GM06990 (cell line): ENCODE data around the gene HOXC9.

Experiments used
- DNase-seq: peaks from one replicate; pipeline ENCODE4 v3.0.0-alpha.2; 2011; ENCODE audit not compliant: insufficient read length; ENCODE audit errors: extremely low read depth
- H3K27me3 ChIP-seq: replicated peaks from 2 replicates; pipeline ENCODE4 v1.6.0; 2011; ENCODE audit warnings: low read length; ENCODE audit not compliant: control insufficient read depth, insufficient read depth
- H3K36me3 ChIP-seq: 2 replicates; pipeline ENCODE4 v1.5.1; 2011; ENCODE audit warnings: low read length; ENCODE audit not compliant: control insufficient read depth, insufficient read depth
- H3K4me3 ChIP-seq: replicated peaks from 2 replicates; pipeline ENCODE4 v1.5.1; 2011; ENCODE audit warnings: low read depth, mild to moderate bottlenecking, control low read depth, low read length
- TF ChIP-seq, protein P1 (sequence below): IDR thresholded peaks from 2 replicates; pipeline ENCODE4 v1.5.1; 2011; ENCODE audit warnings: low read length, control low read depth, mild to moderate bottlenecking, inconsistent platforms; ENCODE audit not compliant: insufficient read depth, poor library complexity, severe bottlenecking

Gene HOXC9

GRCh38 chr12:54032627-54033100 lies 32.7 kb downstream of the HOXC9 start, which contains the start of gene HOXC5:
Gene HOXC5, plus strand, starts transcription at chr12:54033050. Its CDS starts 73 bp downstream, at chr12:54033123.
- DNase-seq, result no peak
- Histone ChIP-seq H3K4me3 (peak within 1 kb of the TSS; percentile 42), H3K27me3 (peaks cover 2% of the 10 kb centered on the region; the same call in 1 of the 2 replicates), H3K36me3 (no peaks in the 10 kb centered on the region)
- TF ChIP-seq, protein P1, sequence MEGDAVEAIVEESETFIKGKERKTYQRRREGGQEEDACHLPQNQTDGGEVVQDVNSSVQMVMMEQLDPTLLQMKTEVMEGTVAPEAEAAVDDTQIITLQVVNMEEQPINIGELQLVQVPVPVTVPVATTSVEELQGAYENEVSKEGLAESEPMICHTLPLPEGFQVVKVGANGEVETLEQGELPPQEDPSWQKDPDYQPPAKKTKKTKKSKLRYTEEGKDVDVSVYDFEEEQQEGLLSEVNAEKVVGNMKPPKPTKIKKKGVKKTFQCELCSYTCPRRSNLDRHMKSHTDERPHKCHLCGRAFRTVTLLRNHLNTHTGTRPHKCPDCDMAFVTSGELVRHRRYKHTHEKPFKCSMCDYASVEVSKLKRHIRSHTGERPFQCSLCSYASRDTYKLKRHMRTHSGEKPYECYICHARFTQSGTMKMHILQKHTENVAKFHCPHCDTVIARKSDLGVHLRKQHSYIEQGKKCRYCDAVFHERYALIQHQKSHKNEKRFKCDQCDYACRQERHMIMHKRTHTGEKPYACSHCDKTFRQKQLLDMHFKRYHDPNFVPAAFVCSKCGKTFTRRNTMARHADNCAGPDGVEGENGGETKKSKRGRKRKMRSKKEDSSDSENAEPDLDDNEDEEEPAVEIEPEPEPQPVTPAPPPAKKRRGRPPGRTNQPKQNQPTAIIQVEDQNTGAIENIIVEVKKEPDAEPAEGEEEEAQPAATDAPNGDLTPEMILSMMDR, result peak; percentile 97

DNA sequence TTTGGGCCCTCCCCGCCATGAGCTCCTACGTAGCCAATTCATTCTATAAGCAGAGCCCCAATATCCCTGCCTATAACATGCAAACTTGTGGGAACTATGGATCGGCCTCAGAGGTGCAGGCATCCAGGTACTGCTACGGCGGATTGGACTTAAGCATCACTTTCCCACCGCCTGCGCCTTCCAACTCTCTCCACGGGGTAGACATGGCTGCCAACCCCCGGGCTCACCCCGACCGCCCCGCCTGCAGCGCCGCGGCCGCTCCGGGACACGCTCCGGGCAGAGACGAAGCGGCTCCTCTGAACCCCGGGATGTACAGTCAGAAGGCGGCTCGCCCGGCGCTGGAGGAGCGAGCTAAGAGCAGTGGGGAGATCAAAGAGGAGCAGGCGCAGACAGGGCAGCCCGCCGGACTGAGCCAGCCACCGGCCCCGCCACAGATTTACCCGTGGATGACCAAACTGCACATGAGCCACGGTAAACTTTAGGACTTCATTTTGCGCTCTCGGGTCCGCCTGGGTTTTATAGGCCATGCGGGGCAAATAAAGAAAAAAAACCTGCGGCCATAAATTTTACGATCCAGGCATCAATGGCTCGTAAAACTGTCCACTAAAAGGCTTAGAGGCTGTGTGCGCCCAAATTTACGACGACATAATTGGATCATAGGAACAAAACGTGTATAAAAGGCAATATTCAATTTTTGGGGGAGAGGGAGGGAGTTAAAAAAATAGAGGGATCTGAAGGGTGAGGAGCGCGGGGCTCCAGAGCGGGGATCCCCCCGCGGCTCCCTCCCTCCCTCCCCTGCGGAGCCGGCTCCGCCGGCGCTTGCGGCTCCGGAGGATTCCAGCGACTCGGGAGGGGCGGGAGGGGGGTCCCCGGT lies 33.4 kb downstream of the HOXC9 start:
- TF ChIP-seq, protein P1, result no peak
- Histone ChIP-seq H3K27me3 (peaks cover 2% of the 10 kb centered on the region; the same call in 1 of the 2 replicates), H3K36me3 (no peaks in the 10 kb centered on the region), H3K4me3 (peak overlapping the region; percentile 42)
- DNase-seq, result no peak

DNA sequence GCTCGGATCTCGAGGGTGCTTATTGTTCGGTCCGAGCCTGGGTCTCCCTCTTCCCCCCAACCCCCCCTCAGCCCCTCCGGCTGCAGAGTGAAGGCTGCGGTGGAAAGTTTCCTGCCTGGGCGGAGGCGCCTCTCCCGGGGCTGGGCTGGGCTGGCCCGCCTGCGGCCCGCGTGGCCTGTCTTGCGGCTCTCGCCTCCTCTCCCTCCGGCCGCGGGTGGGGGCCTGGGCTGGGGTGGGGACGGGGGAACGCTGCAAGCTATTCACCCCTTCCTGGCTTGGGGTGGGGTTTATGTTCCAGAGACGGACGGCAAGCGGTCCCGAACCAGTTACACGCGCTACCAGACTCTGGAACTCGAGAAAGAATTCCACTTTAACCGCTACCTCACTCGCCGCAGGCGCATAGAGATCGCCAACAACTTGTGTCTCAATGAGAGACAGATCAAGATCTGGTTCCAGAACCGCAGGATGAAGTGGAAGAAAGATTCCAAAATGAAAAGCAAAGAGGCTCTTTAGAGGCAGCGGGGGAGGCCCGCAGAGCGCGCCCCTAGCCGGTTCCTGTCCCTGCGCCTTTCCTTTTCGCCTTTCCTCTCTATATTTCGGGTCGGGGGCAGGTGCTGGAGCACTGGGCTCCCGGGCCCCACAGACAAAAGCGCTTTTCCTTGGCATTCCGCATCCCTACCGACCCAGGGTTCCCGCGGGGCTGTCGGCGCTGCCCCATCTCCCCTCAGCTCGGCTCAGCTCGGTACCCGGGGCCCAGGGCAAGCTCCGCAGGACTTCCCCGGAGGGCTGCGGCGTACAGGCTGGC lies 34.2 kb downstream of the HOXC9 start:
- H3K36me3 ChIP-seq, result no peaks in the 10 kb centered on the region
- peak overlapping the region; percentile 9 for H3K4me3 ChIP-seq
- TF ChIP-seq, protein P1, result no peak
- peaks cover 2% of the 10 kb centered on the region; the same call in 1 of the 2 replicates for H3K27me3 ChIP-seq
- no peak for DNase-seq

DNA sequence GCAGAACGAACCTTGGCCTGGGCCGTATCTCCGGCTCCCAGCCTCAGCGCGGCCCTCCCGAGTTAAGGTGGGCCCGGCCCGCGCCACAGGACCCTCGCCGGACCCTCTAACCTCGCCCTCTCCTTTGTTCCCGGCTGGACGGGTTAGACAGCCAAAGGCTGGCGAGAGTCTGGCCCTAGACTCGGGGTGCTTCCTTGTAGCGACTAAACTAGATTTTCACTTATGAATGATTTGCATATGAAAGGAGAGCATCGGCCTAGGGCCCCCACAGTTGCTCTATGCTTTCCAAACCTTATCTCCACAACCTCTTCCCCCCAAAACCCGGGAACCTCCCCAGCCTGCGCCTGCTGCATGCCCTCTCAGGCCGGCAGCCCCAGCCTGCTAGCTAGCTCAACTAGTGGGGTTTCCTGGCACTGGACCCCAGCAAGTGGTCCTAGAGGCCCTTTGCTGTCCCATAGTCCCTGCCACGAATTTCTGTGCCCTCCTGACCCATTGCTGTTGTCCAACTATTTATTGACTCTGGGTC lies 34.9 kb downstream of the HOXC9 start:
- Histone ChIP-seq H3K4me3 (no peak overlapping the region), H3K36me3 (no peaks in the 10 kb centered on the region), H3K27me3 (peaks cover 2% of the 10 kb centered on the region; the same call in 1 of the 2 replicates)
- TF ChIP-seq, protein P1, result no peak
- DNase-seq, result no peak

DNA sequence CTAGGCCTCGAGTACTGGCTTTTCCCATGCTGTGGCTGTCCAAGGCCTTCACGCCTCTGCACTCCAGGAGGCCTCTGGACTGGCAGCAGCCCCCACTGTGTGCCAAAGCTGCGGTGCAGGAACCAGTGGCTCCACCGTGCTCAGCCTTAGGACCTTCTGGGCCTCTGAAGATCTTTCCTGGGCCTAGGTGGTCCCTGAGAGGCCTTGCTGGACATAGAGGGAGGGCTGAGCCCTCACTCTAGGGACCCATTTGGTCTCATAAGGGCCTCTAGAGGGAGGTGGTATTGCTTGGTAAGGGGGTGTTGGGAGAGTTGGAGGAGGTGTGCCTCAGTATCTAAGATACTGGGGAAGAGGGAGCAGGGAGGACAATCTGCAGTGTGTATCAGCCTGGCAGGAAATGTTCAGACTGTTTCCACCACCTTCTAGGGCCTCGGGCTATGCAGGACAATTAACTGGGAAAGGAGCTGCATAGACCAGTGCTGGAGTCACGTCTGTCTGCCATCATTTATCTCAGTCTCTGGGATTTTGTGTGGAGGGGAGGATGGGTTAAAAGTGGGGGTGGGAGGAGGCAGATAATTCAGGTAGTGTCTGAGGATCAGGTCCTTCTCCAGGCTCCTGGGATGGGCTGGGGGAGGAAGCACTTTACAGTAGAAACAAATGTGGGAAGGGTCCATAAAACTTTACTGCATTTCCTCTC lies 35.8 kb downstream of the HOXC9 start:
- no peak for DNase-seq
- TF ChIP-seq, protein P1, result no peak
- Histone ChIP-seq H3K4me3 (no peak overlapping the region), H3K36me3 (no peaks in the 10 kb centered on the region), H3K27me3 (peaks cover 2% of the 10 kb centered on the region; the same call in 1 of the 2 replicates)
